HepG2 (cell line): Measurements from ENCODE around the gene MYOM1. TPM values are rescaled to one million over a fixed set of nuclear protein-coding genes. Genes with fewer than 3 reads are reported as not detected.

Experiments used
- BHLHE40 ChIP-seq: IDR thresholded peaks from 2 replicates; pipeline ENCODE4 v1.6.1; 2011; ENCODE audit warnings: low read length, improper control_type of control experiment
- BRD4 ChIP-seq: sonication (generic); formaldehyde crosslinking; IDR thresholded peaks from 2 replicates; pipeline ENCODE4 v1.4.0; 2020; ENCODE audit warnings: missing genetic modification reagents
- CBFB ChIP-seq: sonication (generic); formaldehyde crosslinking; IDR thresholded peaks from 2 replicates; pipeline ENCODE4 v1.4.0; 2020; ENCODE audit warnings: missing genetic modification reagents
- CHD4 ChIP-seq: fragments of 200-600 bp; sonication (generic); IDR thresholded peaks from 2 replicates; pipeline ENCODE4 v1.7.0; 2017; ENCODE audit warnings: mild to moderate bottlenecking, low read length, borderline replicate concordance
- HIC2 ChIP-seq: sonication (generic); formaldehyde crosslinking; IDR thresholded peaks from 2 replicates; pipeline ENCODE4 v1.9.0; 2022; ENCODE audit warnings: low read depth, missing genetic modification reagents
- HNRNPLL ChIP-seq: fragments of 200-400 bp; formaldehyde crosslinking; IDR thresholded peaks from 2 replicates; pipeline ENCODE4 v1.6.1; 2017; ENCODE audit warnings: mild to moderate bottlenecking, low read depth, low read length; ENCODE audit not compliant: poor library complexity, severe bottlenecking
- HOXA5 ChIP-seq: sonication (generic); formaldehyde crosslinking; IDR thresholded peaks from 2 replicates; pipeline ENCODE4 v1.4.0; 2020; ENCODE audit warnings: missing genetic modification reagents
- MAZ ChIP-seq, 2 experiments: sonication (generic) in 1 of 2; formaldehyde crosslinking in 1 of 2; IDR thresholded peaks; 2 replicates each; pipeline versions ENCODE4 v1.5.0 to v1.6.1; 2012 to 2020; ENCODE audit warnings: low read depth in 2 of 2, mild to moderate bottlenecking in 2 of 2, borderline replicate concordance in 1 of 2, improper control_type of control experiment in 1 of 2, low read length in 1 of 2, missing genetic modification reagents in 1 of 2, moderate library complexity in 1 of 2
- NFE2L1 ChIP-seq: sonication (generic); formaldehyde crosslinking; IDR thresholded peaks from 2 replicates; pipeline ENCODE4 v1.4.0; 2020; ENCODE audit warnings: missing genetic modification reagents, mild to moderate bottlenecking, borderline replicate concordance
- PTBP1 ChIP-seq: fragments of 200-400 bp; formaldehyde crosslinking; IDR thresholded peaks from 2 replicates; pipeline ENCODE4 v1.6.1; 2018; ENCODE audit warnings: low read length, low read depth; ENCODE audit not compliant: poor library complexity, severe bottlenecking
- RBAK ChIP-seq: sonication (generic); formaldehyde crosslinking; IDR thresholded peaks from 2 replicates; pipeline ENCODE4 v1.5.1; 2020; ENCODE audit warnings: mild to moderate bottlenecking, missing genetic modification reagents
- SALL1 ChIP-seq: sonication (generic); formaldehyde crosslinking; IDR thresholded peaks from 2 replicates; pipeline ENCODE4 v1.8.0; 2022; ENCODE audit warnings: mild to moderate bottlenecking, missing genetic modification reagents
- SKIL ChIP-seq: sonication (generic); formaldehyde crosslinking; IDR thresholded peaks from 2 replicates; pipeline ENCODE4 v1.8.0; 2022; ENCODE audit warnings: missing genetic modification reagents, mild to moderate bottlenecking, moderate library complexity, borderline replicate concordance
- ZBTB38 ChIP-seq: sonication (generic); formaldehyde crosslinking; IDR thresholded peaks from 2 replicates; pipeline ENCODE4 v1.5.1; 2020; ENCODE audit warnings: mild to moderate bottlenecking, missing genetic modification reagents
- ZNF224 ChIP-seq: sonication (generic); formaldehyde crosslinking; IDR thresholded peaks from 2 replicates; pipeline ENCODE4 v1.5.0; 2020; ENCODE audit warnings: mild to moderate bottlenecking, missing genetic modification reagents
- ZNF253 ChIP-seq: sonication (generic); formaldehyde crosslinking; IDR thresholded peaks from 2 replicates; pipeline ENCODE4 v1.8.0; 2022; ENCODE audit warnings: mild to moderate bottlenecking, missing genetic modification reagents, borderline replicate concordance
- ZNF557 ChIP-seq: sonication (generic); formaldehyde crosslinking; IDR thresholded peaks from 2 replicates; pipeline ENCODE4 v1.4.0; 2020; ENCODE audit warnings: missing genetic modification reagents
- ZNF816 ChIP-seq: sonication (generic); formaldehyde crosslinking; IDR thresholded peaks from 2 replicates; pipeline ENCODE4 v1.8.0; 2022; ENCODE audit warnings: missing genetic modification reagents, mild to moderate bottlenecking, borderline replicate concordance
- ZSCAN9 ChIP-seq: IDR thresholded peaks from 2 replicates; pipeline ENCODE4 v1.6.1; 2016; ENCODE audit warnings: borderline replicate concordance
- polyA plus RNA-seq, 8 experiments: library from polyadenylated mRNA; depleted of rRNA in 3 of 8; stranded (reverse) in 7 of 8; unstranded in 1 of 8; fragments of >200 nt; fragmentation: Illumina TruSeq in 4 of 8; extraction: Trizol in 4 of 8; gene quantifications; 2 replicates each; pipeline versions ENCODE4 v1.2.1 to v1.2.3, GENCODE V29; 2011 to 2016; ENCODE audit warnings: low read depth in 4 of 8, missing spikeins in 1 of 8, mixed read lengths in 1 of 8; ENCODE audit not compliant: insufficient read depth in 1 of 8
- total RNA-seq, 5 experiments: library from RNA; depleted of rRNA; stranded (reverse); fragments of >200 nt; fragmentation: Illumina TruSeq; extraction: Trizol; gene quantifications; 2 replicates each; pipeline ENCODE4 v1.2.3, GENCODE V29; 2016; ENCODE audit warnings: low read depth in 1 of 5
- TF ChIP-seq, protein P1 (sequence below): IDR thresholded peaks from 2 replicates; pipeline ENCODE4 v1.4.0; 2020; ENCODE audit warnings: mild to moderate bottlenecking, missing genetic modification reagents

MYOM1 gene
- total and polyA plus RNA-seq, 2 of the 13 experiments (the other 11 are each of a cell fraction or from before 2014, with no cell fraction given): 0.46 to 0.98 TPM

GRCh38 chr18:3062798-3063680 is 156.7 kb downstream of the MYOM1 start (continued):
- TF ChIP-seq ZNF816 (CRISPR knock-in tag) (no peak; the same call in 1 of the 2 replicates), ZNF557 (CRISPR knock-in tag) (0 out of 2 replicates have a peak, but pooled peaks have one; percentile 46), SALL1 (CRISPR knock-in tag) (peak; percentile 52), CHD4 (no peak), ZBTB38 (CRISPR knock-in tag) (peak; percentile 88), BHLHE40 (no peak), PTBP1 (no peak), BRD4 (CRISPR knock-in tag) (peak; percentile 87; the same call in 1 of the 2 replicates), ZNF253 (CRISPR knock-in tag) (no peak), ZSCAN9 (CRISPR knock-in tag) (no peak), ZNF224 (CRISPR knock-in tag) (no peak), HOXA5 (CRISPR knock-in tag) (0 out of 2 replicates have a peak, but pooled peaks have one; percentile 83), HNRNPLL (no peak), RBAK (CRISPR knock-in tag) (no peak), SKIL (CRISPR knock-in tag) (no peak), MAZ (IDR thresholded peaks at IDR 0.05; ENCODE audit: borderline replicate concordance, low read depth, low read length) (no peak), MAZ (CRISPR knock-in tag; IDR thresholded peaks at IDR 0.05; ENCODE audit: low read depth) (0 out of 2 replicates have a peak, but pooled peaks have one; percentile 27), HIC2 (CRISPR knock-in tag) (no peak), NFE2L1 (CRISPR knock-in tag) (no peak), CBFB (CRISPR knock-in tag) (peak; percentile 29; the same call in 1 of the 2 replicates)
- TF ChIP-seq, protein P1, sequence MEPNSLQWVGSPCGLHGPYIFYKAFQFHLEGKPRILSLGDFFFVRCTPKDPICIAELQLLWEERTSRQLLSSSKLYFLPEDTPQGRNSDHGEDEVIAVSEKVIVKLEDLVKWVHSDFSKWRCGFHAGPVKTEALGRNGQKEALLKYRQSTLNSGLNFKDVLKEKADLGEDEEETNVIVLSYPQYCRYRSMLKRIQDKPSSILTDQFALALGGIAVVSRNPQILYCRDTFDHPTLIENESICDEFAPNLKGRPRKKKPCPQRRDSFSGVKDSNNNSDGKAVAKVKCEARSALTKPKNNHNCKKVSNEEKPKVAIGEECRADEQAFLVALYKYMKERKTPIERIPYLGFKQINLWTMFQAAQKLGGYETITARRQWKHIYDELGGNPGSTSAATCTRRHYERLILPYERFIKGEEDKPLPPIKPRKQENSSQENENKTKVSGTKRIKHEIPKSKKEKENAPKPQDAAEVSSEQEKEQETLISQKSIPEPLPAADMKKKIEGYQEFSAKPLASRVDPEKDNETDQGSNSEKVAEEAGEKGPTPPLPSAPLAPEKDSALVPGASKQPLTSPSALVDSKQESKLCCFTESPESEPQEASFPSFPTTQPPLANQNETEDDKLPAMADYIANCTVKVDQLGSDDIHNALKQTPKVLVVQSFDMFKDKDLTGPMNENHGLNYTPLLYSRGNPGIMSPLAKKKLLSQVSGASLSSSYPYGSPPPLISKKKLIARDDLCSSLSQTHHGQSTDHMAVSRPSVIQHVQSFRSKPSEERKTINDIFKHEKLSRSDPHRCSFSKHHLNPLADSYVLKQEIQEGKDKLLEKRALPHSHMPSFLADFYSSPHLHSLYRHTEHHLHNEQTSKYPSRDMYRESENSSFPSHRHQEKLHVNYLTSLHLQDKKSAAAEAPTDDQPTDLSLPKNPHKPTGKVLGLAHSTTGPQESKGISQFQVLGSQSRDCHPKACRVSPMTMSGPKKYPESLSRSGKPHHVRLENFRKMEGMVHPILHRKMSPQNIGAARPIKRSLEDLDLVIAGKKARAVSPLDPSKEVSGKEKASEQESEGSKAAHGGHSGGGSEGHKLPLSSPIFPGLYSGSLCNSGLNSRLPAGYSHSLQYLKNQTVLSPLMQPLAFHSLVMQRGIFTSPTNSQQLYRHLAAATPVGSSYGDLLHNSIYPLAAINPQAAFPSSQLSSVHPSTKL (CRISPR knock-in tag): peak; percentile 55
